Activated naive CD8-positive, alpha-beta T cell treated with anti-CD3 and anti-CD28 coated beads, Interleukin-2, amount 50 U/mL, for 16 hours (primary cell): ENCODE results near the gene ANGPTL4.
"Not testable (repeated sequence)": the region's sequence is repeated elsewhere in the genome, so short reads cannot be mapped to it uniquely, and the experiment has no call there.

ENCODE experiments used
- DNase-seq: peaks from one replicate; pipeline ENCODE4 v3.0.0-alpha.2; 2020; ENCODE audit warnings: low read depth, low spot score

Gene ANGPTL4

GRCh38 chr19:8363803-8364771, at the start of gene ANGPTL4:
Gene ANGPTL4 (plus strand): TSS chr19:8364155. CDS start chr19:8364322, 167 bp downstream.
- DNase-seq = peak; percentile 9

GRCh38 chr19:8314981-8315640, 48.8 kb upstream of the ANGPTL4 start:
- DNase-seq = not testable (repeated sequence)

GRCh38 chr19:8316351-8317125, 47.4 kb upstream of the ANGPTL4 start:
- DNase-seq = no peak

- not testable (repeated sequence) for DNase-seq
Observed at GRCh38 chr19:8318835-8319234, 45.1 kb upstream of the ANGPTL4 start.

GRCh38 chr19:8319807-8320520, 44.0 kb upstream of the ANGPTL4 start:
- no peak for DNase-seq

- no peak for DNase-seq
Observed at GRCh38 chr19:8320564-8321066, 43.3 kb upstream of the ANGPTL4 start.

- DNase-seq = peak; percentile 95
Observed at GRCh38 chr19:8321067-8321985, 42.6 kb upstream of the ANGPTL4 start, which contains the start of the genes NDUFA7 and RPS28. Gene NDUFA7 (minus strand): TSS chr19:8321375. CDS start chr19:8321358, 17 bp downstream. Gene RPS28 (plus strand): TSS chr19:8321496. CDS start chr19:8321531, 35 bp downstream.

GRCh38 chr19:8321986-8322637, 41.8 kb upstream of the ANGPTL4 start:
- DNase-seq = no peak

GRCh38 chr19:8322638-8322997, 41.3 kb upstream of the ANGPTL4 start:
- no peak for DNase-seq

- no peak for DNase-seq
Observed at GRCh38 chr19:8323781-8324185, 40.2 kb upstream of the ANGPTL4 start.

- DNase-seq = no peak
Observed at GRCh38 chr19:8324186-8325050, 39.5 kb upstream of the ANGPTL4 start.

- no peak for DNase-seq
Observed at GRCh38 chr19:8325454-8325853, 38.5 kb upstream of the ANGPTL4 start.

GRCh38 chr19:8329996-8330395, 34.0 kb upstream of the ANGPTL4 start:
- DNase-seq = no peak

- DNase-seq = no peak
Observed at GRCh38 chr19:8331263-8331845, 32.6 kb upstream of the ANGPTL4 start.

- DNase-seq = no peak
Observed at GRCh38 chr19:8332976-8333766, 30.8 kb upstream of the ANGPTL4 start.

GRCh38 chr19:8333767-8334457, 30.0 kb upstream of the ANGPTL4 start:
- DNase-seq = no peak
